ENCODE results near the gene APOL2.
"Not testable (repeated sequence)": the region's sequence is repeated elsewhere in the genome, so short reads cannot be mapped to it uniquely, and the experiment has no call there.

Gene APOL2, protein sequence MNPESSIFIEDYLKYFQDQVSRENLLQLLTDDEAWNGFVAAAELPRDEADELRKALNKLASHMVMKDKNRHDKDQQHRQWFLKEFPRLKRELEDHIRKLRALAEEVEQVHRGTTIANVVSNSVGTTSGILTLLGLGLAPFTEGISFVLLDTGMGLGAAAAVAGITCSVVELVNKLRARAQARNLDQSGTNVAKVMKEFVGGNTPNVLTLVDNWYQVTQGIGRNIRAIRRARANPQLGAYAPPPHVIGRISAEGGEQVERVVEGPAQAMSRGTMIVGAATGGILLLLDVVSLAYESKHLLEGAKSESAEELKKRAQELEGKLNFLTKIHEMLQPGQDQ

GRCh38 chr22:36239401-36240171 lies at the start of gene APOL2:
Gene APOL2 (minus strand): TSS chr22:36239527. CDS start chr22:36233162, 6,365 bp downstream.
- DNase-seq (ENCODE audit: low read depth), result peak; percentile 70

- no peak for DNase-seq (ENCODE audit: low read depth)
Observed at GRCh38 chr22:36288571-36289405, 49.5 kb upstream of the APOL2 start.

GRCh38 chr22:36287881-36288515 lies 48.7 kb upstream of the APOL2 start:
- DNase-seq (ENCODE audit: low read depth), result no peak

- DNase-seq (ENCODE audit: low read depth), result peak; percentile 54
Observed at GRCh38 chr22:36286096-36286957, 47.0 kb upstream of the APOL2 start.

DNA sequence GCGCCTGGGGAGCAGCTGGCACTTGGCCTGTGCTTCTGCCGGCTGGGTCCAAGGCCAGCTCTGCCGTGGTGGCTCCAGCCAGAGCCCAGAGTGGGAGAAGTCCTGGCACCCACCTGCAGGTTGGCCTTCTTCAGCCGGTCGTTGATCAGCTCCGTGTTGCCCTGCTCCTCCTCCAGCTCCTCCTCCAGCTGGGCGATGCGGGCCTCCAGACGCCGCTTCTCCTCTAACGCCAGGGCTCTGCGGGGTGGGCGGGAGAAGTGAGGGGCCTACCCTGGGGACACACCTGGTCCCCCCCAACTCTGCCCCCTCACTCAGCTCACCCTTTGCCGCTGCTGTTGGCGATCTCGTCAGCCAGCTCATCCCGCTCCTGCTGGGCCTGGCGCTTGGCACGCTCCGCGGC lies 46.2 kb upstream of the APOL2 start:
- no peak for DNase-seq (ENCODE audit: low read depth)

DNA sequence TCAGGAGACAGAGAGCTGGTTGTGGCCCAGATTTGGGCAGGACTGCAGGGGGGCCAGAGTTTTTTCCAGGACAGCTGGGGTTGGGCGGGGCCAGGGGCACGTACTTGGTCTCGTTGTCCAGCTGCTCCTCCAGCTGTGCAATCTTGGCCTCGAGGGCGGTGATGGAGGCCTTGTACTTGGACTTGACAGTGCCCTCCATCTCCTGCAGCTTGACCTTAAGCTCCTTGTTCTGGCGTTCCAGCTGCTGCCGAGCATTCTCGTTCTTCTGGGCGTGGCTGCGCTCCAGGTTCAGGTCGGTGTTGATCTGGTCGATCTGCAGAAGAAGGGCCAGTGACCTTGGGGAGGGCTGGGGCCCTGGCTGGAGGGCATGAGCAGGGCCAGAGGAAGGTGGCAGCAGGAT lies 45.7 kb upstream of the APOL2 start:
- no peak for DNase-seq (ENCODE audit: low read depth)

DNA sequence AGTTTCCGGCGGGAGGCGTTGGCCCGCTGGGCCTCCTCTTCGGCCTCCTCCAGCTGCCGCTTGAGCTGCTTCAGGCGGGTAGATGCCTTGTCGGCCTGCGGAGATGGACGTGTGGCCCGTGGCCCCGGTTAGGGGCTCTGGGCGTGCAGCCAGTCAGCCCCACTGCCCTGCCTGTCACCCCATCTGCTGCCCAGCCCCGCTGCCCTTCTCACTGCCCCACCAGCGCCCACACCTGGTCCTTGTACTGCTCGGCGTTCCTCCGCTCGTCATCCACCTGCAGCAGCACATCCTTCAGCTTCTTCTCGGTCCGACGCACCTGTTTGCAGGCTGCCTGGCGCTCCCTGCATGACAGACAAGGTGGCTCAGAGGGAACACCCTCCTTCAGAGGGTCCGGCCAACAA lies 44.8 kb upstream of the APOL2 start:
- no peak for DNase-seq (ENCODE audit: low read depth)

GRCh38 chr22:36282328-36282831 lies 43.1 kb upstream of the APOL2 start:
- no peak for DNase-seq (ENCODE audit: low read depth)

DNA sequence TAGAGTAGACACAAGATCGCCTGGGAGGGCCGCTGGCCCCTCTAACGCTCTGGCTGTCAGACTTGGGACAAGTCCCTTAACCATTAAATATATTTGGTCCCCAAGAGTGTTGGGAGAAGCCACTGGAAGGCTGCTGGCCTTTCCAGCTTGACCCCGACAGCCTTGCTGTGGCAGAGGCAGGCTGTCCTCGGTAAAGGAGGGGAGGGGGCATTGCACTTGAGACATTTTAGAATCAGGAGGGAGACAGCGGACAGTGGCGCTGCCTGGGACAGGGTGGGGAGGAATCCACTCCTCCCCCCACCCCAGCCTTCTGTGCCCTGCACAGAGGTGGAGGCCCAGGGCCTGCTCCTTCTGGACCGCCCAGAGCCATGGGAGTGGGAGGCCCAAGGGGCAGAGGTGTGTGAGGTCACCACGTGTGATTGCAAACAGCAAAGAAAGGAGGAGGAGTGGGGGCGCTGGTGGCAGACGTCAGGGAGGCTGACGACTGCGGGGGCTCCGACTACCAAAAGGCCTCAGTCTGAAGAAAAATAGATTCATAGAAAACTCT lies 42.5 kb upstream of the APOL2 start:
- no peak for DNase-seq (ENCODE audit: low read depth)

- no peak for DNase-seq (ENCODE audit: low read depth)
Observed at GRCh38 chr22:36280379-36280778, 41.1 kb upstream of the APOL2 start.

- no peak for DNase-seq (ENCODE audit: low read depth)
Observed at GRCh38 chr22:36279219-36279666, 39.9 kb upstream of the APOL2 start.

DNA sequence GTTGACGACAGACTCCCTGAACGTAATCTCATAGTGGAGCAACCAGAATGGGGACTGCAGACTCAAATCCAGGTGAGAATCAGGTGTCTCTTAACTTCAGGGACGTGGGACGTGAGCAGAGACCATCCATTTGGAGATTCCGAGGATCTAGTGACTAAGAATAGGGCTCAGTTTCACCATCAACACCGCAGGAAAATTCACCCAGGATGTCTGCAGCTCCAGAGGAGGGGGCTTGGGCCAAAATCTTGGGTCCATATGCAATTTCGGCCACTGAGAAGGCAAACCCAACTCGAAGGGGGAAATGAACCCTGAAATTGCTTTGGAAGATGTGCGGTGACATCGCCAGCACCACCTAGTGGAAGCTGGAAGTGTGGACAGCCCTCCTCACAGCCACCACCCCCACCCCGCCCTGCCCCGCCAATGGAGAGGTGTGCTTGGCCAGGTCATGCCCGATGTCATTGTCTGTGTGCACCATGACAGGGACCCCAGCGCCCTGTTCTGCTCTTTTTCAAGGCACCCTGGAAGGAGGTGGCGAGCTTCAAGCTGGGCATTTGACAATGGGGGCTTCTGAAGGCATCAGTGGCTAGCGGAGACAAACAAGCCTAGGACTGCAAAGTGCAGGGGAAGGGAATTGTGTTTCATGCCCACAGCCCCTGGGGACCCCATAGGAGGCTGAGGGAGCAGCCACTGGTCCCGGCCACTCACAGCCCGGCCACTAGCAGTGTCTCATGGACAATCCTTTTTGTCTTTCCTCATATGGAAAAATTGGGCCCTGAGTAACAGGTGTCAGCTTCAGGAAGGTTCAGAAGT lies 38.4 kb upstream of the APOL2 start:
- DNase-seq (ENCODE audit: low read depth), result peak; percentile 43

DNA sequence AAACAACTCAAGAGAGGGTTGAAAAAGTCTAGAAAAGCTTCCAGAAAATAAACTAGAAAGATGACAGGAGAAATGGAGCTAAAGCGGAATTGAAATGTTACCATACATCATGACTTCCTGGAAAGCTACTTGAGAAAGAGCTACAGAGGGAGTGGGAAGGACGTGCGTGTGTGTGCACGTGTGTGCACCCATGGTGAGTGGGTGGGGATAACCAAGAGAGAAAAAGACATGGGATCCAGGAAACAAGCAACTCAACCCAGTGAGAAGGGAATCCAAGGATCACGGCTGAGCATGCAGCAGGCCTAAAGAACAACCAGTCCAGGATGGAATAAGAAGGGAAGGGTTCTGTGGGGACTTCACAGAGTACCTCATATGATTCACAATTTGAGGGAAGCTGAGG lies 35.2 kb upstream of the APOL2 start:
- DNase-seq (ENCODE audit: low read depth), result no peak

- DNase-seq (ENCODE audit: low read depth), result not testable (repeated sequence)
Observed at GRCh38 chr22:36271951-36272350, 32.6 kb upstream of the APOL2 start.

DNA sequence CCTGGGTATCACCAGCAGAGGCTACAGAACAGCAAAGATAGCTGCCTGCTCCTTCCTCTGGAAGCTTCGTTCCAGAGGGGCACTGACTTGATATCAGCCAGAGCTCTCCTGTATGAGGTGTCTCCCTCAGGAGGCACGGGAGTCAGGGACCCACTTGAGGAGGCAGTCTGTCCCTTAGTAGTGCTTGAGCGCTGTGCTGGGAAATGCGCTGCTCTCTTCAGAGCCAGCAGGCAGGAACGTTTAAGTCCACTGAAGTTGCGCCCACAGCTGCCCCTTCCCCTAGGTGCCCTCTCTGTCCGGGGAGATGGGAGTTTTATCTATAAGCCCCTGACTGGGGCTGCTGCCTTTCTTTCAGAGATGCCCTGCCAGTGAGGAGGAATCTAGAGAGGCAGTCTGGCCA lies 31.9 kb upstream of the APOL2 start:
- not testable (repeated sequence) for DNase-seq (ENCODE audit: low read depth)

DNA sequence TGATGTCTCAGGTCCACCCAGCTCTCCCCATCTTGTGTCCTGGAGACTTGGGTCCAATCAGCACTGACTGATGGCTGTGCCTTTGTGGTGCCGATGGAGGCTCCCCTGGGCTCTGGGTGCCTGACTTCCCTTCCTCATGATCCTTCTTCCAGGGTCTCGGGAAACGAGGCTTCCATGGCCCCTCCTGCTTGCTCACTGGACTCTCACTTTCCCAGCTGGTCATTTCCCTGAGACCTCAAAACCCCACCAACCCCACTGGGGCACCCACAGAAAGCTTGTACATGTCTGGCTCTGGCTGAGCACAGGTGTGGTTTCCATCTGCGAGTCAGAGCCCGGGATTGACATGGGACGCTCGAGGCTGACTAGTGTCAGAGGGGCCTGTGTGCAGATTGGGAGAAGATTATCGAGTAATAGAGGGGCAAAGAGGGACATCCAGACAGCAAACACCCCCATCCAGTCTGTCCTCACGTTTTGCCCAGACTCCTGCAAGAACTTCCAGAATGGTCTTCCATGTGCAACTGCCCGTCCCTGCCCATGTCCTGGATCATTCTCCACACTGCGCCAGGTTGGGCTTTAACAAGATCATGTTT lies 28.7 kb upstream of the APOL2 start:
- no peak for DNase-seq (ENCODE audit: low read depth)

DNA sequence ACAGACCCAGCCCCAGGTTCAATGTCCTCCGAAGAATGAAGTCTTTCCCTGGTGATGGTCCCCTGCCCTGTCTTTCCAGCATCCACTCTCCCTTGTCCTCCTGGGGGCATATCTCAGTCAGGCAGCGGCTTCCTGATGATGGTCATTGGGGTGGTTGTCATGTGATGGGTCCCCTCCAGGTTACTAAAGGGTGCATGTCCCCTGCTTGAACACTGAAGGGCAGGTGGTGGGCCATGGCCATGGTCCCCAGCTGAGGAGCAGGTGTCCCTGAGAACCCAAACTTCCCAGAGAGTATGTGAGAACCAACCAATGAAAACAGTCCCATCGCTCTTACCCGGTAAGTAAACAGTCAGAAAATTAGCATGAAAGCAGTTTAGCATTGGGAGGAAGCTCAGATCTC lies 27.7 kb upstream of the APOL2 start:
- no peak for DNase-seq (ENCODE audit: low read depth)

DNA sequence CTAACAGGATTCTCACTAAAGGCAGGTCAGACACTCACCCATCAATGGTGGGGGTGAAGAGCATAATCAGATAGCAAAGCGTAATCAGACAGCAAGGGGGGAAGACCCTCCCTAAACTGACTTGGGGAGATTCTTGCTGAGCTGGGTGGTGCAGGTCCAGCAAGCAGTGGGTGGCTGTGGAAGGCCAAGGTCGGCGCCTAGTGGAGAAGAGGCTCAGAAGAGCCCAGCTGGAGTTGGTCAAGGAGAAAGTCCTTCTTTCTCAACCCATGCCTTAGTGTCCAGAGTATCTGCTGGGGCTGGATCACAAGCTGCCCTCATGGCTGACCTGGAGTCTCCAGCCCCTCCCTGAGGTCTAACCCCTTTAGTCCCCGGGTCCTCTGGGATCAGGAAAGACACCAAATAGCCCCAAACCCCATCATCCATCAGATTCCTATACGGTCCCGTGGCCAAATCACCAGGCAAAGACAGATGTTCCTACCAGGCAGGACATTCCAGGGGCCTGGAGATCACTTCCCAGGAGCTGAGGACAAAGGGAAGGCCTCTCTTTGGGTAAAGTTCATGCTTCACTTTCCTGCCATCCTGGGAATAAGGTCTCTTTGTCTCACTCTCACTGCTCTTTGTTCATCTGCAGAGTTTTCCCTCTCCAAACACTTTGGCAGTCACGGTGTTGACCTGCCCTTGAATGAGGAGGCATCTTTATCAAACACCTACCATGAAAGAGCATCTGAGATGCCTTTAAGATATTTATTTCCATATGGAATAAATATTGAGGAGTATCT lies 24.7 kb upstream of the APOL2 start:
- not testable (repeated sequence) for DNase-seq (ENCODE audit: low read depth)
